Uterine smooth muscle cell (primary cell): ENCODE results near the gene PDZK1IP1. TPM values are rescaled to one million over a fixed set of nuclear protein-coding genes. Genes with fewer than 3 reads are reported as not detected.

Experiments used
- total RNA-seq: library from RNA; depleted of rRNA; stranded (reverse); fragments of >200 nt; gene quantifications from 2 replicates; pipeline ENCODE4 v1.2.3, GENCODE V29; 2014

Gene PDZK1IP1, protein sequence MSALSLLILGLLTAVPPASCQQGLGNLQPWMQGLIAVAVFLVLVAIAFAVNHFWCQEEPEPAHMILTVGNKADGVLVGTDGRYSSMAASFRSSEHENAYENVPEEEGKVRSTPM
- total RNA-seq, result not detected in 2 replicates

GRCh38 chr1:47189844-47190508 is at the start of gene PDZK1IP1:
TSS of gene PDZK1IP1 (minus strand) at chr1:47190036. CDS start at chr1:47189932, 104 bp downstream.

GRCh38 chr1:47232187-47232874 is 42.5 kb upstream of the PDZK1IP1 start, which contains the start of gene TAL1:
TSS of gene TAL1 (minus strand) at chr1:47232225. CDS start at chr1:47225888, 6,337 bp downstream.

GRCh38 chr1:47137198-47137597 is 52.6 kb downstream of the PDZK1IP1 start, which contains the start of gene CYP4A22:
TSS of gene CYP4A22 (plus strand) at chr1:47137441. CDS start at chr1:47137486, 45 bp downstream.

Other genes starting within 250 kb of the PDZK1IP1 start
- not detected in 2 replicates for gene CYP4A11, start 248.6 kb downstream of the PDZK1IP1 start, total RNA-seq
- gene CYP4X1, start 166.4 kb downstream of the PDZK1IP1 start, total RNA-seq, result not detected in 2 replicates
- gene CYP4Z1, start 122.8 kb downstream of the PDZK1IP1 start, total RNA-seq, result not detected in 2 replicates
- gene CYP4A22, start 52.6 kb downstream of the PDZK1IP1 start, total RNA-seq, result not detected in 2 replicates
- gene TAL1, start 42.2 kb upstream of the PDZK1IP1 start, total RNA-seq, result 0.11 TPM in 1 of 2 replicates, not detected in the other
- 5.5 and 15.6 TPM in 2 replicates for gene STIL, start 124.1 kb upstream of the PDZK1IP1 start, total RNA-seq
- gene CMPK1, start 143.8 kb upstream of the PDZK1IP1 start, total RNA-seq, result 120 and 132 TPM in 2 replicates
- gene FOXE3, start 226.2 kb upstream of the PDZK1IP1 start, total RNA-seq, result not detected in 2 replicates
- 0.12 and 0.22 TPM in 2 replicates for gene FOXD2, start 248.0 kb upstream of the PDZK1IP1 start, total RNA-seq